Activated naive CD8-positive, alpha-beta T cell treated with anti-CD3 and anti-CD28 coated beads, Interleukin-2, amount 10 ng/mL, durations not matched to agents 7 days and 5 days (primary cell): Measurements from ENCODE around the gene DDX39B. TPM values are rescaled to one million over a fixed set of nuclear protein-coding genes. Genes with fewer than 3 reads are reported as not detected.

ENCODE experiments used
- total RNA-seq, 2 experiments: library from RNA; stranded (reverse); gene quantifications; one replicate each; pipeline ENCODE4 v1.2.3, GENCODE V29; 2021

Gene DDX39B
- total RNA-seq, 2 experiments from 2014 or later: 531 to 555 TPM

Other genes with a start within 250 kb of the DDX39B start
- 1,000 to 10,000 TPM; 5,415 to 5,542 TPM for gene HLA-B, start 184.8 kb downstream of the DDX39B start, total RNA-seq
- gene MICA, start 138.4 kb downstream of the DDX39B start, total RNA-seq: 10 to 100 TPM; 24.1 to 25.8 TPM
- gene MICB, start 43.9 kb downstream of the DDX39B start, total RNA-seq: 10 to 100 TPM; 41.5 to 42.8 TPM
- gene MCCD1, start 13.0 kb downstream of the DDX39B start, total RNA-seq: not detected
- gene ATP6V1G2, start 4.6 kb upstream of the DDX39B start, total RNA-seq: 1 to 10 TPM; 4.5 to 5.5 TPM
- gene NFKBIL1, start 5.6 kb upstream of the DDX39B start, total RNA-seq: 10 to 100 TPM; 15.4 to 17.6 TPM
- 10 to 100 TPM; 15.2 to 16.7 TPM for gene LTA, start 30.3 kb upstream of the DDX39B start, total RNA-seq
- 10 to 100 TPM; 18.5 to 18.6 TPM for gene TNF, start 33.6 kb upstream of the DDX39B start, total RNA-seq
- gene LTB, start 40.4 kb upstream of the DDX39B start, total RNA-seq: 100 to 1,000 TPM; 426 to 431 TPM
- 100 to 1,000 TPM in 1 of 2 experiments, 10 to 100 TPM in 1; 91.8 to 105 TPM for gene LST1, start 44.3 kb upstream of the DDX39B start, total RNA-seq
- 10 to 100 TPM; 69.7 to 70.0 TPM for gene NCR3, start 51.0 kb upstream of the DDX39B start, total RNA-seq
- 100 to 1,000 TPM; 117 to 118 TPM for gene AIF1, start 73.2 kb upstream of the DDX39B start, total RNA-seq
- gene PRRC2A, start 78.7 kb upstream of the DDX39B start, total RNA-seq: 100 to 1,000 TPM; 257 to 278 TPM
- gene BAG6, start 110.7 kb upstream of the DDX39B start, total RNA-seq: 100 to 1,000 TPM; 242 to 251 TPM
- 1 to 10 TPM; 3.1 to 4.6 TPM for gene APOM, start 113.9 kb upstream of the DDX39B start, total RNA-seq
- gene C6orf47, start 118.8 kb upstream of the DDX39B start, total RNA-seq: 10 to 100 TPM; 30.7 to 32.2 TPM
- 10 to 100 TPM; 30.7 to 32.0 TPM for gene GPANK1, start 123.0 kb upstream of the DDX39B start, total RNA-seq
- gene CSNK2B, start 124.1 kb upstream of the DDX39B start, total RNA-seq: 100 to 1,000 TPM; 206 to 216 TPM
- 10 to 100 TPM; 33.8 to 36.4 TPM for gene LY6G5B, start 128.0 kb upstream of the DDX39B start, total RNA-seq
- 1 to 10 TPM; 3.5 to 4.6 TPM for gene LY6G5C, start 139.1 kb upstream of the DDX39B start, total RNA-seq
- gene ABHD16A, start 161.3 kb upstream of the DDX39B start, total RNA-seq: 10 to 100 TPM; 57.8 to 64.0 TPM
- gene LY6G6F, start 164.9 kb upstream of the DDX39B start, total RNA-seq: not detected
- not detected for gene LY6G6D, start 173.3 kb upstream of the DDX39B start, total RNA-seq
- not detected for gene LY6G6C, start 179.7 kb upstream of the DDX39B start, total RNA-seq
- gene MPIG6B, start 181.4 kb upstream of the DDX39B start, total RNA-seq: 1 to 10 TPM; 1.2 to 1.5 TPM
- 10 to 100 TPM; 28.3 to 29.1 TPM for gene DDAH2, start 187.3 kb upstream of the DDX39B start, total RNA-seq
- gene CLIC1, start 194.5 kb upstream of the DDX39B start, total RNA-seq: 100 to 1,000 TPM; 425 to 456 TPM
- 10 to 100 TPM; 59.2 to 68.2 TPM for gene MSH5, start 198.0 kb upstream of the DDX39B start, total RNA-seq
- gene SAPCD1, start 220.7 kb upstream of the DDX39B start, total RNA-seq: 10 to 100 TPM; 13.1 to 18.1 TPM
- gene VWA7, start 235.3 kb upstream of the DDX39B start, total RNA-seq: 1 to 10 TPM; 5.2 to 5.7 TPM